ENCODE measurements around the gene MLC1. TPM values are rescaled to one million over a fixed set of nuclear protein-coding genes. Genes with fewer than 3 reads are reported as not detected.

The MLC1 gene
- total and polyA plus RNA-seq, 2 of the 4 experiments (the other 2 are of a cell fraction): 0.10 TPM; not detected in 1

DNA sequence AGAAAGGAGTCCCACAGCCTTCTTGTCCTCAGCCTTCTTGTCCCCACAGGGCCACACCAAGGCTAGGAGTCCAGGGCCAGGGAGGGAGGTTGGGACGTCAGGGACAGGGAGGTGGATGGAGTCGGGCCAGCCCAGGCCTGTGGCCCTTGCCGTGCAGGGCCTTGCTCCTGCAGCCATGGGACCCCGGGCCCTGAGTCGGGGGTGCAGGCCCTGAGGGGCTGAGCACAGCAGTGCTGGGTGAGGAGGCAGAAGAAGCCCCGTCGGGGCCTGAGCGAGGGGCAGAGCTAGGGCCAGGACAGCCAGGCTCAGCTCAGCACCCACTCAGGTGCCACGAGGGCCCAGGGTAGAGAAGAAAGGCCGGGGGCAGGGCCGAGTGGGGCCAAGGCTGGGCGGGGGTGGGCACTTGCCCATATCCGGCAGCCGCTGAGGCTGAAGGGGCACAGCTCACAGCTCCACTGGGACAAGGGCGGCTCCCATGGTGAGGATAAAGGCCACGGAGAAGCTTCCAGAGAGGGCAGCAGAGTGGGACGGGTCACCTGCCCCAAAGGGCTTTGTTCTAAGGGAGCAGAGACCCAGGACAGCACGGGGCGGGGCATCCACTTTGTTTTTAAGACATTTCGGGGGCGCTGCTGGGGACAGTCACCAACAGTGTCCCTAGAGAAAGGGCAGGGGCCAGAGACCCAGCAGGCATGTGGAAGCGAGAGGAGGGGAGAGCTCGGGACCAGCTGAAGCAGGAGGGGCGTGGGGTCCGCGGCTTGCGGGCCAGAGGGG, 3.6 kb downstream of the MLC1 start:
- DNase-seq (no peak), ATAC-seq (ENCODE audit: low read depth) (no peak)
- CTCF ChIA-PET: interaction anchor here (0.6 kb wide), 1 partner anchor 13 kb away, joined by 3 read pairs; no protein-coding TSS in a partner anchor
- Histone ChIP-seq H3K4me1 (ENCODE audit: control insufficient read depth, insufficient read depth, low read length) (peaks cover 4% of the 10 kb centered on the region; the same call in 1 of the 2 replicates), H2BK5ac (ENCODE audit: low read depth, low read length, poor library complexity, severe bottlenecking) (no peak overlapping the region), H2BK120ac (ENCODE audit: low read depth, low read length) (no peak overlapping the region), H3K14ac (replicated peaks; ENCODE audit: low read depth, low read length) (no peak overlapping the region), H3K56ac (ENCODE audit: extremely low read depth, insufficient read depth, low read length) (no peak overlapping the region), H3K27me3 (ENCODE audit: control insufficient read depth, insufficient read depth, low read length) (no peaks in the 10 kb centered on the region), H4K8ac (ENCODE audit: low read depth in 2 of 2, low read length in 2 of 2) (no peak overlapping the region), H2AK9ac (replicated peaks; ENCODE audit: low read depth, low read length, poor library complexity) (no peak overlapping the region), H4K5ac (ENCODE audit: low read depth, low read length) (no peak overlapping the region), H2AFZ (replicated peaks; ENCODE audit: low read length, poor library complexity) (no peak overlapping the region), H3K23ac (ENCODE audit: low read depth, low read length) (no peak overlapping the region), H4K91ac (ENCODE audit: insufficient read depth, low read depth, low read length) (no peak overlapping the region), H3K4me3 (ENCODE audit: insufficient read depth, low read depth, low read length) (no peak overlapping the region), H3K9me1 (ENCODE audit: insufficient read depth, low read length) (peaks cover 6% of the 10 kb centered on the region; the same call in 1 of the 2 replicates), H2BK20ac (ENCODE audit: low read depth, low read length) (no peak overlapping the region), H2AK5ac (ENCODE audit: low read depth, low read length) (no peak overlapping the region), H3K4ac (ENCODE audit: low read depth, low read length) (no peak overlapping the region), H2BK15ac (ENCODE audit: low read depth, low read length) (no peak overlapping the region), H4K20me1 (ENCODE audit: insufficient read depth, low read length) (no peaks in the 10 kb centered on the region), H3K36me3 (ENCODE audit: control insufficient read depth, insufficient read depth, low read length) (no peaks in the 10 kb centered on the region), H3K27ac (ENCODE audit: insufficient read depth, low read length) (no peak overlapping the region), H3K4me2 (ENCODE audit: low read depth, low read length) (no peak overlapping the region), H3K18ac (ENCODE audit: low read depth, low read length) (no peak overlapping the region; the same call in 1 of the 2 replicates), H3K9me3 (ENCODE audit: control insufficient read depth, insufficient read depth, low read length) (no peaks in the 10 kb centered on the region), H3K79me1 (ENCODE audit: low read depth in 1 of 2, low read length in 2 of 2) (no peaks in the 10 kb centered on the region), H3K9ac (ENCODE audit: low read depth, low read length) (no peak overlapping the region)
- TF ChIP-seq RFX5 (IDR thresholded peaks at IDR 0.05; ENCODE audit: low read depth, low read length): no peak
- intact Hi-C loops (cut with micrococcal nuclease) (no loop called here), dilution Hi-C loops (cut with HindIII; ENCODE audit: low sequenced_read_pairs, unreplicated experiment) (no loop called here), in situ Hi-C loops (cut with MboI; ENCODE audit: low sequenced_read_pairs) (no loop called here)
- WGBS, 2 experiments (ENCODE audit: extremely low coverage in 2 of 2, insufficient read length in 1 of 2): 93% methylated on average over 5 of the region's 27 CpGs; no CpG with 5 or more reads in 1 of the 2 experiments
- BruUV-seq (replicated peaks): no TSS peak
- POLR2A ChIA-PET (ENCODE audit: unreplicated experiment): interaction anchor here (0.6 kb wide), 1 partner anchor 31 kb away, joined by 3 read pairs; no protein-coding TSS in a partner anchor
